K562 (cell line): ENCODE data around the gene ZNF738. TPM values are rescaled to one million over a fixed set of nuclear protein-coding genes. Genes with fewer than 3 reads are reported as not detected.

Experiments
- ASH1L ChIP-seq: fragments of 450-650 bp; IDR thresholded peaks from 2 replicates; pipeline ENCODE4 v1.6.1; 2018; ENCODE audit warnings: borderline replicate concordance, mild to moderate bottlenecking, low read depth; ENCODE audit not compliant: partially characterized antibody
- ATF1 ChIP-seq, 2 experiments: fragments of 450-650 bp in 1 of 2; IDR thresholded peaks; 2 replicates each; pipeline ENCODE4 v1.6.1; 2016; ENCODE audit warnings: missing compliant biosample characterization in 1 of 2, missing genetic modification characterization in 1 of 2
- ATF7 ChIP-seq: fragments of 450-650 bp; IDR thresholded peaks from 2 replicates; pipeline ENCODE4 v1.7.1; 2014; ENCODE audit warnings: mild to moderate bottlenecking, moderate library complexity
- CHD2 ChIP-seq: IDR thresholded peaks from 2 replicates; pipeline ENCODE4 v1.6.1; 2011; ENCODE audit warnings: low read depth, low read length
- DACH1 ChIP-seq: fragments of 450-650 bp; IDR thresholded peaks from 2 replicates; pipeline ENCODE4 v1.6.1; 2018; ENCODE audit not compliant: partially characterized antibody
- ETV1 ChIP-seq: fragments of 450-650 bp; conservative IDR thresholded peaks from 2 replicates; pipeline ENCODE4 v1.6.1; 2016; ENCODE audit warnings: missing genetic modification characterization, control low read depth, low read depth, missing compliant biosample characterization
- GTF2E2 ChIP-seq: fragments of 200-800 bp; sonication (Bioruptor generic); IDR thresholded peaks from 2 replicates; pipeline ENCODE4 v1.6.1; 2016; ENCODE audit warnings: missing genetic modification characterization, missing compliant biosample characterization
- IRF2 ChIP-seq: sonication (generic); formaldehyde crosslinking; IDR thresholded peaks from 2 replicates; pipeline ENCODE4 v1.8.1; 2022; ENCODE audit warnings: mild to moderate bottlenecking, missing genetic modification reagents
- KDM5B ChIP-seq: fragments of 200-600 bp; sonication (generic); IDR thresholded peaks from 2 replicates; pipeline ENCODE4 v1.6.1; 2012; ENCODE audit warnings: low read depth, mild to moderate bottlenecking, moderate library complexity, low read length, control low read depth, inconsistent platforms; ENCODE audit not compliant: insufficient replicate concordance
- NBN ChIP-seq: fragments of 450-650 bp; IDR thresholded peaks from 2 replicates; pipeline ENCODE4 v1.6.1; 2016; ENCODE audit warnings: low read depth, mild to moderate bottlenecking
- NFRKB ChIP-seq: fragments of 450-650 bp; IDR thresholded peaks from 2 replicates; pipeline ENCODE4 v1.6.1; 2016; ENCODE audit warnings: low read depth
- RUNX1 ChIP-seq: sonication (generic); IDR thresholded peaks from 2 replicates; pipeline ENCODE4 v1.6.1; 2016; ENCODE audit warnings: antibody characterized with exemption, low read depth
- SNIP1 ChIP-seq: fragments of 450-650 bp; IDR thresholded peaks from 2 replicates; pipeline ENCODE4 v1.7.1; 2017; ENCODE audit warnings: low read depth, mild to moderate bottlenecking
- SNRNP70 ChIP-seq: fragments of 200-400 bp; formaldehyde crosslinking; optimal IDR thresholded peaks from 2 replicates; pipeline ENCODE3; 2017; ENCODE audit warnings: low read depth, low read length
- ZNF263 ChIP-seq: sonication (generic); formaldehyde crosslinking; IDR thresholded peaks from 2 replicates; pipeline ENCODE4 v1.8.0; 2022; ENCODE audit warnings: mild to moderate bottlenecking, missing genetic modification reagents, borderline replicate concordance
- polyA plus RNA-seq, 8 experiments: library from polyadenylated mRNA; depleted of rRNA in 4 of 8; stranded (reverse) in 5 of 8; unstranded in 3 of 8; fragments of >200 nt; fragmentation: Nextera tagmentation in 2 of 8; fragmentation: Illumina TruSeq in 1 of 8; extraction: Ambion mirVana in 2 of 8; extraction: Trizol in 1 of 8; gene quantifications; 2 replicates each; pipeline versions ENCODE4 v1.2.1 to v1.2.3, GENCODE V29; 2011 to 2014; ENCODE audit warnings: inconsistent platforms in 1 of 8, missing spikeins in 1 of 8
- total RNA-seq, 7 experiments: library from RNA; depleted of rRNA in 6 of 7; stranded (reverse); fragments of >200 nt in 6 of 7; fragmentation: Illumina TruSeq in 2 of 7; extraction: Trizol in 2 of 7; gene quantifications; 2 replicates each; pipeline versions ENCODE4 v1.2.1 to v1.2.3, GENCODE V29; 2011 to 2021; ENCODE audit warnings: low replicate concordance in 1 of 7
- TF ChIP-seq, protein P1 (sequence below): fragments of 450-650 bp; IDR thresholded peaks from 2 replicates; pipeline ENCODE4 v1.6.1; 2017; ENCODE audit warnings: antibody characterized with exemption, mild to moderate bottlenecking
- TF ChIP-seq, protein P2 (sequence below): fragments of 450-650 bp; formaldehyde crosslinking; IDR thresholded peaks from 2 replicates; pipeline ENCODE4 v1.4.0; 2020; ENCODE audit warnings: mild to moderate bottlenecking, moderate library complexity
- TF ChIP-seq, protein P3 (sequence below), 2 experiments: fragments of 250-450 bp in 1 of 2; fragments of 450-650 bp in 1 of 2; sonication (Bioruptor Pico) in 1 of 2; IDR thresholded peaks; 2 replicates each; pipeline versions ENCODE4 v1.6.1 to v1.8.0; 2016 to 2021; ENCODE audit warnings: mild to moderate bottlenecking in 2 of 2, moderate library complexity in 2 of 2, missing compliant biosample characterization in 1 of 2, missing genetic modification characterization in 1 of 2

ZNF738 gene
- total and polyA plus RNA-seq, 9 of the 15 experiments (the other 6 are each of a cell fraction or from before 2014, with no cell fraction given) = 5.6 to 15.0 (median 8.6) TPM

DNA sequence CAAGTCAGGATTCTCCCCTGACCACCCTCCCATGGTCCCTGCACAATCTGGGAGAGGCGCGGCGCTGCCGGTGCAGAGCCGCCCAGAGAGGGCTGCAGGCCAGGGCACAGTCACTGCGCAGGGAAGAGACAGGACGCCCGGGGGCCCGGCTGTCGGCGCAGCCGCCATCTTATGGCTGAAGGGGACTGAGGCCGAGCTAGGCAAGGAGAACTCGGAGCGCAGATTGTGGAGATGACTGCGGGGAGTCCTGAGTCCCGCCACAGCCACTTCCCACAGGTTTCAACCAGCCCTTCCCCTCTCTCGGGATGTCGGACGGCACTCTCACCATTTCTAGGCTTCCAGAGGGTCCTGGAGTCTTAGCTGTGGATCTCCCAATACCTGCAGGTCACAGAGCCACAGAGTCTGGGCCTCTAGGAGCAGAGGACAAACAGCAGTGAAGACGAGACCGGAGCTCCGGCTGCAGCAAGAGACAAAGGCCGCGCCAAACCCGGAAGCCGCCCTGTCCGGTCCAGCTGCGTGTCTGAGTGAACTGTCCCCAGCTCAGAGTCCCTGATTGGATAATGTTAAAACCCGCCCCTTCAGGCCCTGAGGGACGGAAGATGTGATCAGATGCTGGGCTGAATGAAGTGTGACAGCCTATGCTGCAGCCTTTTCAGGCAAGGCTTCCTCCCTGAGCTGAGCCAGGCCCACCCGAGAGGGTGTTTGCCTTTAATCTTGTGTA is 29.8 kb upstream of the ZNF738 start, which contains the start of gene ZNF708 (continued):
- TF ChIP-seq, protein P1, sequence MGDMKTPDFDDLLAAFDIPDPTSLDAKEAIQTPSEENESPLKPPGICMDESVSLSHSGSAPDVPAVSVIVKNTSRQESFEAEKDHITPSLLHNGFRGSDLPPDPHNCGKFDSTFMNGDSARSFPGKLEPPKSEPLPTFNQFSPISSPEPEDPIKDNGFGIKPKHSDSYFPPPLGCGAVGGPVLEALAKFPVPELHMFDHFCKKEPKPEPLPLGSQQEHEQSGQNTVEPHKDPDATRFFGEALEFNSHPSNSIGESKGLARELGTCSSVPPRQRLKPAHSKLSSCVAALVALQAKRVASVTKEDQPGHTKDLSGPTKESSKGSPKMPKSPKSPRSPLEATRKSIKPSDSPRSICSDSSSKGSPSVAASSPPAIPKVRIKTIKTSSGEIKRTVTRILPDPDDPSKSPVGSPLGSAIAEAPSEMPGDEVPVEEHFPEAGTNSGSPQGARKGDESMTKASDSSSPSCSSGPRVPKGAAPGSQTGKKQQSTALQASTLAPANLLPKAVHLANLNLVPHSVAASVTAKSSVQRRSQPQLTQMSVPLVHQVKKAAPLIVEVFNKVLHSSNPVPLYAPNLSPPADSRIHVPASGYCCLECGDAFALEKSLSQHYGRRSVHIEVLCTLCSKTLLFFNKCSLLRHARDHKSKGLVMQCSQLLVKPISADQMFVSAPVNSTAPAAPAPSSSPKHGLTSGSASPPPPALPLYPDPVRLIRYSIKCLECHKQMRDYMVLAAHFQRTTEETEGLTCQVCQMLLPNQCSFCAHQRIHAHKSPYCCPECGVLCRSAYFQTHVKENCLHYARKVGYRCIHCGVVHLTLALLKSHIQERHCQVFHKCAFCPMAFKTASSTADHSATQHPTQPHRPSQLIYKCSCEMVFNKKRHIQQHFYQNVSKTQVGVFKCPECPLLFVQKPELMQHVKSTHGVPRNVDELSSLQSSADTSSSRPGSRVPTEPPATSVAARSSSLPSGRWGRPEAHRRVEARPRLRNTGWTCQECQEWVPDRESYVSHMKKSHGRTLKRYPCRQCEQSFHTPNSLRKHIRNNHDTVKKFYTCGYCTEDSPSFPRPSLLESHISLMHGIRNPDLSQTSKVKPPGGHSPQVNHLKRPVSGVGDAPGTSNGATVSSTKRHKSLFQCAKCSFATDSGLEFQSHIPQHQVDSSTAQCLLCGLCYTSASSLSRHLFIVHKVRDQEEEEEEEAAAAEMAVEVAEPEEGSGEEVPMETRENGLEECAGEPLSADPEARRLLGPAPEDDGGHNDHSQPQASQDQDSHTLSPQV = no peak
- no peak for TF ChIP-seq ZNF263 (CRISPR knock-in tag)
- peak; percentile 94 for TF ChIP-seq KDM5B
- peak; percentile 61; the same call in 1 of the 2 replicates for TF ChIP-seq GTF2E2 (tag)
- TF ChIP-seq, protein P2, sequence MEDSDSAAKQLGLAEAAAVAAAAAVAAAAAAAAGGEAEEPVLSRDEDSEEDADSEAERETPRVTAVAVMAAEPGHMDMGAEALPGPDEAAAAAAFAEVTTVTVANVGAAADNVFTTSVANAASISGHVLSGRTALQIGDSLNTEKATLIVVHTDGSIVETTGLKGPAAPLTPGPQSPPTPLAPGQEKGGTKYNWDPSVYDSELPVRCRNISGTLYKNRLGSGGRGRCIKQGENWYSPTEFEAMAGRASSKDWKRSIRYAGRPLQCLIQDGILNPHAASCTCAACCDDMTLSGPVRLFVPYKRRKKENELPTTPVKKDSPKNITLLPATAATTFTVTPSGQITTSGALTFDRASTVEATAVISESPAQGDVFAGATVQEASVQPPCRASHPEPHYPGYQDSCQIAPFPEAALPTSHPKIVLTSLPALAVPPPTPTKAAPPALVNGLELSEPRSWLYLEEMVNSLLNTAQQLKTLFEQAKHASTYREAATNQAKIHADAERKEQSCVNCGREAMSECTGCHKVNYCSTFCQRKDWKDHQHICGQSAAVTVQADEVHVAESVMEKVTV (CRISPR knock-in tag) = no peak
- no peak for TF ChIP-seq NBN
- peak; percentile 40 for TF ChIP-seq ASH1L
- TF ChIP-seq CHD2 = no peak
- TF ChIP-seq DACH1 = peak; percentile 21
- no peak for TF ChIP-seq ATF1 (CRISPR knock-in tag; IDR thresholded peaks at IDR 0.05)
- TF ChIP-seq ATF1 (tag; IDR thresholded peaks at IDR 0.05) = peak; percentile 74
- TF ChIP-seq ATF7 = peak; percentile 11; the same call in 1 of the 2 replicates
- no peak for TF ChIP-seq IRF2 (CRISPR knock-in tag)
- TF ChIP-seq SNRNP70 = no peak
- TF ChIP-seq, protein P3, sequence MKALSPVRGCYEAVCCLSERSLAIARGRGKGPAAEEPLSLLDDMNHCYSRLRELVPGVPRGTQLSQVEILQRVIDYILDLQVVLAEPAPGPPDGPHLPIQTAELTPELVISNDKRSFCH (CRISPR knock-in tag; IDR thresholded peaks at IDR 0.05) = no peak
- TF ChIP-seq, protein P3 (tag; IDR thresholded peaks at IDR 0.05) = 0 out of 2 replicates have a peak, but pooled peaks have one; percentile 43
- peak; percentile 52; the same call in 1 of the 2 replicates for TF ChIP-seq ETV1
- no peak for TF ChIP-seq RUNX1
- peak; percentile 62; the same call in 1 of the 2 replicates for TF ChIP-seq NFRKB
- TF ChIP-seq SNIP1 = no peak
